H1 (cell line): ENCODE results near the gene EPN2. TPM values are rescaled to one million over a fixed set of nuclear protein-coding genes. Genes with fewer than 3 reads are reported as not detected.

ENCODE experiments used
- CHD2 ChIP-seq: IDR thresholded peaks from 2 replicates; pipeline ENCODE4 v1.6.1; 2012; ENCODE audit warnings: low read length, improper control_type of control experiment
- CREB1 ChIP-seq: IDR thresholded peaks from 2 replicates; pipeline ENCODE4 v1.6.1; 2012; ENCODE audit warnings: inconsistent platforms
- JUND ChIP-seq: IDR thresholded peaks from 2 replicates; pipeline ENCODE4 v1.6.1; 2011; ENCODE audit warnings: mild to moderate bottlenecking, improper control_type of control experiment, low read length
- POLR2A ChIP-seq, 2 experiments: IDR thresholded peaks; 1 replicate in 1 of 2; 2 replicates in 1 of 2; pipeline ENCODE4 v1.6.1; 2011; ENCODE audit warnings: low read depth in 2 of 2, low read length in 2 of 2, mild to moderate bottlenecking in 2 of 2; ENCODE audit errors: control extremely low read depth in 1 of 2
- RNF2 ChIP-seq: fragments of 200-900, 300-1000 bp; sonication (generic); IDR thresholded peaks from 2 replicates; pipeline ENCODE4 v1.7.1; 2016; ENCODE audit warnings: borderline replicate concordance, low read depth, mild to moderate bottlenecking, antibody characterized with exemption, low read length; ENCODE audit not compliant: poor library complexity, severe bottlenecking; ENCODE audit errors: missing control alignments
- SIN3A ChIP-seq, 2 experiments: IDR thresholded peaks in 1 of 2; conservative IDR thresholded peaks in 1 of 2; 2 replicates each; pipeline ENCODE4 v1.6.1; 2011 to 2012; ENCODE audit warnings: low read length in 2 of 2, improper control_type of control experiment in 1 of 2, low read depth in 1 of 2, mild to moderate bottlenecking in 1 of 2
- YY1 ChIP-seq: IDR thresholded peaks from 2 replicates; pipeline ENCODE4 v1.6.1; 2011; ENCODE audit warnings: low read depth, mild to moderate bottlenecking, low read length
- polyA plus RNA-seq, 7 experiments: library from polyadenylated mRNA; depleted of rRNA in 3 of 7; stranded (reverse) in 5 of 7; unstranded in 2 of 7; fragments of >200 nt in 5 of 7; fragments of 200-250 nt in 2 of 7; gene quantifications; 1 replicate in 5 of 7; 2 replicates in 1 of 7; 4 replicates in 1 of 7; pipeline versions ENCODE4 v1.2.1 to v1.2.3, GENCODE V29; 2011 to 2013; ENCODE audit warnings: missing spikeins in 2 of 7, mixed read lengths in 2 of 7
- total RNA-seq: library from RNA; stranded (reverse); fragmentation: NEBNext Ultra II Directional; extraction: Animal tissue kit (Norgen Biotek cat#: 25700); gene quantifications from 2 replicates; pipeline ENCODE4 v1.2.1, GENCODE V29; 2021

EPN2 gene
- total and polyA plus RNA-seq, 2 of the 8 experiments (the other 6 are each of a cell fraction or from before 2014, with no cell fraction given) = 28.7 to 55.8 TPM

- TF ChIP-seq RNF2 = no peak
- no peak for TF ChIP-seq JUND
- TF ChIP-seq POLR2A (IDR thresholded peaks at IDR 0.05; ENCODE audit: control extremely low read depth in 1 of 2, low read depth in 2 of 2, low read length in 2 of 2) = no peak
- no peak for TF ChIP-seq YY1
- TF ChIP-seq CREB1 = no peak
- TF ChIP-seq SIN3A (conservative IDR thresholded peaks at IDR 0.05 in 1 of 2, IDR thresholded peaks at IDR 0.05 in 1 of 2; ENCODE audit: low read depth in 1 of 2, low read length in 2 of 2) = no peak
- no peak for TF ChIP-seq CHD2
Measured at GRCh38 chr17:19247473-19247872, 10.3 kb downstream of the EPN2 start (continued).
